GM18520 (cell line): ENCODE measurements around the gene HOXD13.
A peak's percentile ranks its signal among the peaks of the same experiment; 100 is the strongest.

Experiments
- ATAC-seq: cut with Tn5 transposase; IDR thresholded peaks from one replicate; pipeline ENCODE4 v1.9.1; 2021; ENCODE audit not compliant: unreplicated experiment

HOXD13 gene

DNA sequence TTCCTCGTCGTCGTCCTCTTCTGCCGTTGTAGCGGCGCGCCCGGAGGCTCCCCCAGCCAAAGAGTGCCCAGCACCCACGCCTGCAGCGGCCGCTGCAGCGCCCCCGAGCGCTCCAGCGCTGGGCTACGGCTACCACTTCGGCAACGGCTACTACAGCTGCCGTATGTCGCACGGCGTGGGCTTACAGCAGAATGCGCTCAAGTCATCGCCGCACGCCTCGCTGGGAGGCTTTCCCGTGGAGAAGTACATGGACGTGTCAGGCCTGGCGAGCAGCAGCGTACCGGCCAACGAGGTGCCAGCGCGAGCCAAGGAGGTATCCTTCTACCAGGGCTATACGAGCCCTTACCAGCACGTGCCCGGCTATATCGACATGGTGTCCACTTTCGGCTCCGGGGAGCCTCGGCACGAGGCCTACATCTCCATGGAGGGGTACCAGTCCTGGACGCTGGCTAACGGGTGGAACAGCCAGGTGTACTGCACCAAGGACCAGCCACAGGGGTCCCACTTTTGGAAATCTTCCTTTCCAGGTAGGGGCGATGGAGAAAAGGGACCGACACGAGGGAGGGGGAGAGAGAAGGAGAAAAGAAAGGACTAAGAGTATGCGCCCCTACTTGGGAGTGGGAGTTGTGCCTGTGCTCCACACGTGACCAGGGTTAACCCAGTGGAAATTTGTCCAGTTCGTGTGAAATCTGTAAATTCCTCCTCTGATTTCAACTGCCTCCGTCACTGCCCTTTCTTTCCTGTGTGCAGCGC, 800 bp downstream of the HOXD13 start:
- no peak for ATAC-seq

- ATAC-seq, result no peak
Measured at GRCh38 chr2:176093898-176094249, 1.4 kb downstream of the HOXD13 start.

DNA sequence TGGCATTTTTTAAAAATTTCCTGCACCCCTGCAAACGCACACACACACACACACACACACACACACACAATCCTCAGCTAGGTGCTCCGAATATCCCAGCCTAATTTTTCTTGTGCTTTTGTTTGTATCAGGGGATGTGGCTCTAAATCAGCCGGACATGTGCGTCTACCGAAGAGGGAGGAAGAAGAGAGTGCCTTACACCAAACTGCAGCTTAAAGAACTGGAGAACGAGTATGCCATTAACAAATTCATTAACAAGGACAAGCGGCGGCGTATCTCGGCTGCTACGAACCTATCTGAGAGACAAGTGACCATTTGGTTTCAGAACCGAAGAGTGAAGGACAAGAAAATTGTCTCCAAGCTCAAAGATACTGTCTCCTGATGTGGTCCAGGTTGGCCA, 1.8 kb downstream of the HOXD13 start:
- ATAC-seq, result no peak

DNA sequence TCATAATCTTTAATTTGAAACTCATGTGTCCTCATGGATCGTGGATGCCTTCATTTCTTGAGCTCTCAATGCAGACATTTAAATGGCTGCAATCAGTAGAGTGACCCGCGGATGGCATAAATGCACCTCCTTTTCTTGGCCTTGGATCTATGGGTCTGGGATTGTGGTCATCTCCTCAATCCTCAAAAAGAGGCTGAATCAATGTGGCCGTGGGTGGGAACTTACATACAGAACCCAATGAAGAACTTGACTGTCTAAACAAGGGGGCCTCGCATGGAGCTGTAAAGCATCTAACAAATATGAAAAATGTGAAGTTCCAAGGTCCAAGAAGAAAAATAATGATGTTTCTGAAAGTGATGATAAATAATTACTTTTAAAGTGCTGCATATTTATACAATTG, 2.9 kb downstream of the HOXD13 start:
- no peak for ATAC-seq

GRCh38 chr2:176096243-176096985, 3.9 kb downstream of the HOXD13 start:
- ATAC-seq, result no peak

GRCh38 chr2:176096986-176097819, 4.7 kb downstream of the HOXD13 start:
- peak; percentile 64 for ATAC-seq

GRCh38 chr2:176097820-176098365, 5.4 kb downstream of the HOXD13 start:
- ATAC-seq, result no peak

DNA sequence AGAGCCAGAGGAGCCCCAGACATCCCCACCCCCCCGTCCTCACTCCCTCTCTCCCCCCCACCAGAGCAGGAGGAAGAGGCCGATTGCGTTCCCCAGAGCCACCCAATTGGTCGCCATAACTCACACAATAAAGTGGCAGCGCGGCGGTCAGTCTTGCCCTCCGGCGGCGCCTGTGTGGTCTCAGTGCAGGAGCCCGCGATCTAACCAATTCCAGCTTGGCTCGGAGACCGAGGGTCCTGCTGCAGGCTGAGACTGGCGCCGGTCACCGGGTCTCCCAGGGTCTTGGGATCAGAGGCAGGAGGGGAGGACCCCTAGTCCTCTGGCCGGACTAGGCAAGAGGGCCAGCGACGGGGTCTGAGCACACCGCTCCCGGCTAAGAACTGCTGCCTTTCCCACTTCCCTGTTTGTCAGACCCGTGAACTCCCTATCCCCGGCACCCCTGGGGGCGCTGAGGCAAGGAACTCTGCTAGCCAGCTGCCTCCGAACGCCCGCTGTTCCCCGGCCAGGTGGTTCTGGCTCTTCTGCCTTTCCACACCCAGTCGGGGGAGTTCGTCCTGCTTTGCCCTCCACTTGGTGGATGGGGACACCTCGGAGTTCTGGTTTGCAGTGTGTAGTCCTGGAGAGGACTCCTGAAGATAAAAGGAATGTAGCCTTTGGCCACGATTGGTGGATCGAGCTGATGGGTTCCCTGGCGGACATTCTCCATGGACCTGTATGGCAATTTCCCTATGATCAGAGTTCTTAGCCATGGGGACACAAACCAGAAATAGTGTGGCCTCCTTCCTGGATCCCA, 6.0 kb downstream of the HOXD13 start:
- ATAC-seq, result no peak

GRCh38 chr2:176099159-176099727, 6.7 kb downstream of the HOXD13 start:
- no peak for ATAC-seq

GRCh38 chr2:176099728-176100546, 7.4 kb downstream of the HOXD13 start, which contains the start of gene HOXD12:
HOXD12 (plus strand) TSS chr2:176099795; CDS start chr2:176099802, 7 bp downstream.
- no peak for ATAC-seq

DNA sequence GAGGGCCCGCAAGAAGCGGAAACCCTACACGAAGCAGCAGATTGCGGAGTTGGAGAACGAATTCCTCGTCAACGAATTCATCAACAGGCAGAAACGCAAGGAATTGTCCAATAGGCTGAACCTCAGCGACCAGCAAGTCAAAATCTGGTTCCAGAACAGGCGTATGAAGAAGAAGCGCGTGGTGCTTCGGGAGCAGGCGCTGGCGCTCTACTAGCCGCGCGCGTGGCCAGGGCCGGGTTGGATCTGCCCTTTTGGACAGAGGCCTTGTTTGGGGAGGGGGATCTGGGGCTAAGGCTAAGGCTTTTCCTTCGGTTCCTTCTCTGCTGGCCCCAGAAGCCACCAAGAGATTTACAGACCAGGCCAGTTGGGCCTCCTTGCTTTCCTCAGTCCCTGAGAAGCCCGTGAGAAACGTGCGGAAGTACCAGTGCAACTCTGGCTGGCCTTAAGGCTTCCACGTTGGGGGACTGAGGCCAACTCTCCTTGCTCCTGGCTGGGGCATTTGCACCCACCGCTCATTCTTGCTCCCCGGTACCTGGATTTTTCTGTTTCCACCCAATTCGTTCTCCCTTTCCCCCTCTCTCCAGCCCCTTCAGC, 8.1 kb downstream of the HOXD13 start:
- ATAC-seq, result no peak

DNA sequence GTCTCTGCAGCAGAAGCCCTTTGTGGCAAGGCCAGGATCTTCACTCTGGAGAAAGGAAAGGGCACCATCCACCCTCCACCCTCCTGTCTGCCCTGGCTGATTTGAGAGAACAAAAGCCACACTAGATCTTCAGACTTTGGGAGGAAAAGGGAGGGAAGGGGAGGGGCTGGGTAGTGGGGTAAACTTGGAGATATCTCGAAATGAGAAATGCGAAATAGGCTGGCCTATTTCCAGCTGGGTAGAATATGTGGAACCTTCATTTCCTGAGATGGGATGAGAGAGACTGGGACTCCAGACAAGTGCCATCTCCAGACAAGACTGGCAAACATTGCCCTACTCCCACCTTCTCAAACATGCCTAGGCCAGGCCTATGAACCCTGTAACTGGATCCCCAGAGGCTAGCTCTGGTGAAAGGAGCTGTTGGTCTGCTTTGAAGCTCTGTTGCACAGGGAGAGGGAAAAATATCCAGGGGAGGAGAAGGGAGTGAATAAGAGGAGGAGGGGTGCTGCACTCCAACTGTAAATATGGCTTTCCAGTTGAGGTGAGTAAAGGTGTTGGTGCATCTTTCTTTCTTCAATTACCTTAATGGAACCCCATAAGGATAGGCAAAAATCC, 8.8 kb downstream of the HOXD13 start:
- no peak for ATAC-seq

DNA sequence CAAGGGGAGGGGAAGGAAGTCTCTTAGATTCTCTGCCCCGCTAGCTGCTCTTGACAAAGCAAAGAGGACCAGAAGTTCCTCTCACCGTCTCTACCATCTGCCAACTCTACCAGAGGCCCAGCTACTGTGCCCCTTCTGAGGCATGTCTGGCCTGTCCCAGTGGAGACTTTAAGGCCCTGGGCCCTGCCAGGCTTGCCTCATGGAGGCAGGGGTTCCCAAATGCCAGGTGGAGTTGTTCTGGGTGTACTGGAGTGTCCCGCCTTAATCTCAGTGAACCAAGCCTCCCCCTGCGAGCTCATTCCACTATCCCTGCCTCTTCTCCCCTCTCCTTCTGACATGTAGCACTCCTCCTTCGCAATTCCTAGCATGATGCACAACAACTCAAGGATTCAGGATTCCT, 9.3 kb downstream of the HOXD13 start:
- ATAC-seq, result no peak

- ATAC-seq, result no peak
Measured at GRCh38 chr2:176102309-176102866, 9.9 kb downstream of the HOXD13 start.

- no peak for ATAC-seq
Measured at GRCh38 chr2:176103194-176103593, 10.7 kb downstream of the HOXD13 start.

GRCh38 chr2:176103742-176104315, 11.3 kb downstream of the HOXD13 start:
- ATAC-seq, result no peak

DNA sequence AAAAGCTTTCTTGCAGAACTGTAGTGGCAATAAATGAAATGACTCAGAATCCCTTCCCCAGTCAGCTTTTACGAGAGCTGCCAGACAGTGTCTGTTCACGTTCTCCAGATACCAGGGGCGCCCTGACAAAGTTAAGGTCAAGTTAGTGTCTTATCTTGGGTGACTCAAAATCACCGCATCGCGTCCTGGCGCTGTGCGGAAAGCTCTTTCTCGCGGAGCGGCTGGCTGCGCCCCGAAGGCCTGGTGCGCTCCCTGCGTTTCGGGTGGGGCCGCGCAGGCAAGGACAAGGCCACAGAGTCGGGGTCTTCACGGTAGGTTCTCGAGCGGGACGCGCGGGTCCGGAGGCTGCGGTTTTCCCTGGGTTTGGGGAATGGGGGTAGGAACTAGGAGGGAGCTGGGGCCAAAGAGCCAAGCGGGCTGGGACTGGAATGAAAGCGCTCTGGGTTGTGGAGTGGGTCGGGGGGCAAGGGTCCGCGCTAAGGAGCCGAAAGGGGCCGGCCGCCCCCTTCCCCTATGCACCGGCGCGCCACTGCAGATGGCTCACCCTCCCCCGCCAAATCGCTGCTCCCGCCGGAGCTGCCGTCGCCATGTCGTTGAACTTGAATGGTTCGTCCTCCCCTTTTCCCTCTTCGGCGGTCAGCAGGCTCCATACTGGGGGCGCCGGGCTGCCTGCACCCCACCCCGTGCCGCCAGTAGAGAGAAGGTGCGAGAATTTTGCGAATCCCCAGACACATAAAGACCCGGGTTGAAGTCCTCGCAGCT, 12.0 kb downstream of the HOXD13 start:
- no peak for ATAC-seq
